Sigmoid colon (tissue), 3 donors: ENCODE results near the gene MYO9A.

ENCODE experiments used
- CTCF ChIP-seq, 4 experiments: fragments of 450-650 bp in 3 of 4; fragments of 200-600 bp in 1 of 4; IDR thresholded peaks; one replicate each; pipeline ENCODE4 v1.5.1; 2016 to 2019; ENCODE audit warnings: antibody characterized with exemption in 4 of 4, mild to moderate bottlenecking in 3 of 4, moderate library complexity in 2 of 4
- POLR2A ChIP-seq, 2 donors: fragments of 450-650 bp; IDR thresholded peaks; one replicate each; pipeline ENCODE4 v1.6.1; 2016; ENCODE audit warnings: antibody characterized with exemption in 2 of 2, mild to moderate bottlenecking in 2 of 2, moderate library complexity in 2 of 2

- TF ChIP-seq CTCF (IDR thresholded peaks at IDR 0.05) (no peak), POLR2A (IDR thresholded peaks at IDR 0.05) (no peak)
Measured at GRCh38 chr15:71937650-71938311, 180.2 kb downstream of the MYO9A start.
